Adipocyte (in vitro differentiated cells): ENCODE data around the gene ATP8B3.

Experiments
- DNase-seq: peaks from one replicate; pipeline ENCODE4 v3.0.0-alpha.2; 2015; ENCODE audit warnings: low read depth
- H3K27me3 ChIP-seq: replicated peaks from 2 replicates; pipeline ENCODE4 v1.7.0; 2013; ENCODE audit warnings: mild to moderate bottlenecking, low read length, moderate library complexity; ENCODE audit not compliant: control insufficient read depth, insufficient read depth
- H3K36me3 ChIP-seq: 2 replicates; pipeline ENCODE4 v1.7.0; 2013; ENCODE audit warnings: low read length, mild to moderate bottlenecking, moderate library complexity; ENCODE audit not compliant: control insufficient read depth, insufficient read depth, severe bottlenecking
- H3K4me1 ChIP-seq: 2 replicates; pipeline ENCODE4 v1.7.0; 2013; ENCODE audit warnings: mild to moderate bottlenecking, low read length, moderate library complexity; ENCODE audit not compliant: control insufficient read depth, insufficient read depth
- H3K4me3 ChIP-seq: 2 replicates; pipeline ENCODE4 v1.7.0; 2013; ENCODE audit warnings: mild to moderate bottlenecking, low read length, moderate library complexity
- H3K9ac ChIP-seq: 2 replicates; pipeline ENCODE4 v1.7.0; 2013; ENCODE audit warnings: mild to moderate bottlenecking, low read length, moderate library complexity
- H3K9me3 ChIP-seq: 2 replicates; pipeline ENCODE4 v1.7.0; 2013; ENCODE audit warnings: mild to moderate bottlenecking, low read length, moderate library complexity; ENCODE audit not compliant: control insufficient read depth

ATP8B3 gene

DNA sequence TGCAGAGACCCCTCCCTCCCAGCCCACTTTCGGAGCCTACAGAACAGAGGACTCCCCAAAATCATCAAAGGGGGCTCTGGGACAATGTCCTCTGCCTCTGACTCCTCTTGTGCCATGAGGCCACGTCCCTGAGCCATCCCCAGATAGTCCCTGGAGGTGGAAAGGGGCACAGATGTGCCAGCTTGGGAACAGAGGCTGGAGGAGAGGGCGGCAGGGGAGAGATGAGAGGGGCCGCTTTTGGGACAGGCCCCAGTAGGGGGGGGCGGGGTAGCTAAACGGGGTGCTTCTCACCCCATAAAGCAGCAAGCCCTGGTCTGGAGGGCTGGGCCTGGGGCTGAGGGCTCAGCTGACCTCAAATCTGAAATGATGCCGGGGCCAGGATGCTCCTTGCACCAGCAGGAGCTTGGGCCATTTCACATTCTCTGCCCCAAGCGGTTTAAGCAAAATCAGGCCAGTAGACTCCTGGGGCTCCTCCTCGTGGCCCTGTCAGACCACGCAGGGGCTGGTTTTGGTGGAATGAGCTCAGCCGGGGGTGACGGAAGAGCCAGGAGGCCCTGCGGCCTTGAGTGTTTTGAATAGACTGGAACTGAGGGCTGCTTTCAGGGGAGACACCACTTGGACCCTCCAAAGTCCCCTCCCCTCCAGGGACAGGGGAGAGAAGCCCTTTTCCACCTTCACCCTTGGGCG, 31.7 kb downstream of the ATP8B3 start:
- Histone ChIP-seq H3K27me3 (peaks cover 60% of the 10 kb centered on the region), H3K4me1 (no peaks in the 10 kb centered on the region), H3K4me3 (no peak overlapping the region), H3K9ac (no peak overlapping the region), H3K36me3 (no peaks in the 10 kb centered on the region), H3K9me3 (peaks cover 12% of the 10 kb centered on the region)
- DNase-seq, result peak; percentile 23

DNA sequence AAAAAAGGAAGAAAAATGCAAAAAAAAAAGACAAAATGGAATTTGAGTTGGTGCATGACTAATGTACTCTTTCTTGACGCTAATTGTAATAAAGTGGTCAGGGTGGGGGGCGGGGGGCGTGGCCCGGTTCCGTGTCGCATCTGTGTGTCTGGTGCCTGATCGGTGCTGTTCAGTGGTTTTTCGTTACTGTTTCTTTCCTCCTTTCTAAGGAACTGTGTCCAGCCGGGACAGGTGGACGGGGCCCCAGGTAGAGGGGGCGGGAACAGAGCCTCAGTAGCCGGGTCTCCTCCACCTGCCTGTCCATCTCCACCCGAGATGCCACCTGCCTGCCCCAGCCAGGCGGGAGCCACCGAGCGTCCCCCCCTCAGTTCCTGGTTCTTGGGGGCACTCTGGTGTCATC, 32.5 kb downstream of the ATP8B3 start:
- no peak overlapping the region for H3K9ac ChIP-seq
- H3K4me3 ChIP-seq, result no peak overlapping the region
- no peaks in the 10 kb centered on the region for H3K36me3 ChIP-seq
- peaks cover 15% of the 10 kb centered on the region for H3K9me3 ChIP-seq
- peaks cover 55% of the 10 kb centered on the region for H3K27me3 ChIP-seq
- DNase-seq, result no peak
- no peaks in the 10 kb centered on the region for H3K4me1 ChIP-seq

DNA sequence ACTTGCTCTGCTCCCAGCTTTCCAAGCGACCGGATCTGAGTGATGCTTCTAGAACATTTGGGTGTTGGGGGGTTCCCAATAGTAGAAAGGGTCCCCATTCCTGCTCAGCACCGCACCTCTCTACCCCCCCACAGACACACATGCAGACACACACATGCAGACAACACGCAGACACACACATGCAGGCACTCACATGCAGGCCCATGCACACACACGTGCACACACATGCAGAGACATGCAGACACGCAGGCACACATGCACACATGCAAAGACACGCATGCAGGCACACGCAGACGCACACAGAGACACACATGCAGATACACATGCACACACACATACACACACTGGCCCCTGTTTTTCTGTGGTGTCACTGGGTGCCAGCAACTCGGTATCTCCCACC, 34.9 kb downstream of the ATP8B3 start:
- no peak for DNase-seq
- H3K36me3 ChIP-seq, result no peaks in the 10 kb centered on the region
- H3K4me3 ChIP-seq, result no peak overlapping the region
- H3K4me1 ChIP-seq, result no peaks in the 10 kb centered on the region
- peaks cover 10% of the 10 kb centered on the region for H3K9me3 ChIP-seq
- no peak overlapping the region for H3K9ac ChIP-seq
- H3K27me3 ChIP-seq, result peaks cover 47% of the 10 kb centered on the region

DNA sequence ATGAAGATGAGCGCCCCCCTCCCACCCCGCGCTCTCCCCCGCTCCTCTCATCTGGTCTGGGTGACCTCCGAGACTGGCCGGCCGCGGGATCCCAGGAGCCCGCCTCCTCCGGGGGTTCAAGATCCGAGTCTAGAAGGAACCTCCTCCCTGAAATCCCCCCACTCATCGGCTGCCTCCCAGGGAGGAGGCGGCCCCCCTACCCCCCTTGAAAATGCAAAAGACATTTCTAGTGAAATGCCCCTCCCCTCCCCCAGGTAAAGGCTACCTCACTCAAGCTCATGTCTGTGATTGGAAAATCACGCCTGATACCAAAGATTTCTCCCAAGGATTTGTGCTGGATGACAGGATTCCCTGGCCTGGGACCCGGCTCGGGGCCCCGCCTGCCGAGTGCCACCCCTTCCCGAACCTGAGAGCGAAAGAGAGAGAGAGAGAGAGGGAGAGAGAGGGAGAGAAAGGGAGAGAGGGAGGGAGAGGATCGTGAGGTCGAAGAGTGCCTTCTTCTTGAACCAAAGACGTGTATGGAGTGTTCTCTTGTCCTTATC, 35.4 kb downstream of the ATP8B3 start:
- no peak overlapping the region for H3K9ac ChIP-seq
- H3K4me3 ChIP-seq, result no peak overlapping the region
- no peaks in the 10 kb centered on the region for H3K4me1 ChIP-seq
- H3K9me3 ChIP-seq, result peaks cover 5% of the 10 kb centered on the region
- no peak for DNase-seq
- peaks cover 45% of the 10 kb centered on the region for H3K27me3 ChIP-seq
- no peaks in the 10 kb centered on the region for H3K36me3 ChIP-seq

DNA sequence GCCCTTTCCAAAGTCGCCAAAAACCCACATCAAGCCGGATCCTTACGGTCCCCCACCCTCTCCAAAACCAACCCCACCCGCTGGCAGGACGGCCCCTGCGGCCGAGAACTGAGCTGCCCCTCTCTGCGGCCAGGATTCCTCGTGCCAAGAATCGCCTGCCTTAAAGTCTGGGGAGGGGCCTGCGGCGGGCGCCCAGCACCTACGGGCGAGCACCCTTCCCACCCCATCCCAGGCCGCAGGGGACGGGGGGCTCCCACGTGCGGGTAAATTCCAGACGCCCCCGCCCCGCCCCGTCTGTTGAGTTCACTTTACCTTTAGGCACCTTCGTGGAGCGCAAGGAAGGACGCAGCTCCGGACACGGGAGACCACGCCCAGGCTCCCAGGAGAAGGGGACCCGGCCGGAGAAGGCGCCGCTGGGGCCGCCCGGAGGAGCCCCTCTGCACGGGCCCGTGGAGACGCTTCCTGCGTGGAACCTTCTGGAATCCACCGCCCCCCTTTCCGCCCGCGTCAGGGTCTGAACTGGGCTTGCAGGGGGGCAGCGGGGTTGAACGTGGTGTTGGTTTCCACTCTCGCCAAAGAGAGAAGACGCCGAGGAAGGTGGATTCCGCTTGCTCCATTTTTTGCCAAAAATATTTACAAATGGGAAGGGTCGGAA, 36.0 kb downstream of the ATP8B3 start:
- Histone ChIP-seq H3K27me3 (peaks cover 45% of the 10 kb centered on the region), H3K9ac (no peak overlapping the region), H3K4me1 (no peaks in the 10 kb centered on the region), H3K36me3 (no peaks in the 10 kb centered on the region), H3K9me3 (peaks cover 8% of the 10 kb centered on the region), H3K4me3 (no peak overlapping the region)
- DNase-seq, result no peak

DNA sequence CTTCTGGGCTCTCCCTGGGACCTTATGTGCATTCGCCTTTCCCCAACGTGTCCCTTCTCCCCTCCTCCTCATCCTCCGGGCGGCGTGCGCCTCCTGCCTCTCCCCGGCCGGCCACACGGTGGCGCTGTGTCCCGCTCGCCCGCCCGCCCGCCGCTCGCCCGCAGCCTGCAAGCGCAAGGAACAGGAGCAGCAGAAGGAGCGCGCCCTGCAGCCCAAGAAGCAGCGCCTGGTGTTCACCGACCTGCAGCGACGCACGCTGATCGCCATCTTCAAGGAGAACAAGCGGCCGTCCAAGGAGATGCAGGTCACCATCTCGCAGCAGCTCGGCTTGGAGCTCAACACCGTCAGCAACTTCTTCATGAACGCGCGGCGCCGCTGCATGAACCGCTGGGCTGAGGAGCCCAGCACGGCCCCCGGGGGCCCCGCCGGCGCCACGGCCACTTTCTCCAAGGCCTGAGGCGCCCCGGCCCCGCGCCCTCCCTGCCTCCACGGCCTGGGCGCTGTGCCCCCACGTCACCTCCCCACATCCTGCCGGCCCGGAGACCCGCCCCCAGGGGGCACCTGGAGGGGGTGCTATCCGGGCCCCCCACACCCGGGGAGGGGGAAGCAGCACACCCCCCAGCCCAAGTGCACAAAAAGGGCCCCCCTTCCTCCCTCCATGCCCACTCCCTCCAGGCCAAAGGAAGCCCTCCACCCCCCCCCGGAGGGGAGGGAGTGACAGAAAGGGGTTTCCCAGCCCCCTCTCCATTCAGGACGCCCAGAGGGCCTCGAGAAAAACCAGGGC, 36.9 kb downstream of the ATP8B3 start:
- H3K4me3 ChIP-seq, result no peak overlapping the region
- peaks cover 17% of the 10 kb centered on the region for H3K9me3 ChIP-seq
- peaks cover 42% of the 10 kb centered on the region for H3K27me3 ChIP-seq
- no peaks in the 10 kb centered on the region for H3K36me3 ChIP-seq
- peak; percentile 24 for DNase-seq
- no peaks in the 10 kb centered on the region for H3K4me1 ChIP-seq
- no peak overlapping the region for H3K9ac ChIP-seq

DNA sequence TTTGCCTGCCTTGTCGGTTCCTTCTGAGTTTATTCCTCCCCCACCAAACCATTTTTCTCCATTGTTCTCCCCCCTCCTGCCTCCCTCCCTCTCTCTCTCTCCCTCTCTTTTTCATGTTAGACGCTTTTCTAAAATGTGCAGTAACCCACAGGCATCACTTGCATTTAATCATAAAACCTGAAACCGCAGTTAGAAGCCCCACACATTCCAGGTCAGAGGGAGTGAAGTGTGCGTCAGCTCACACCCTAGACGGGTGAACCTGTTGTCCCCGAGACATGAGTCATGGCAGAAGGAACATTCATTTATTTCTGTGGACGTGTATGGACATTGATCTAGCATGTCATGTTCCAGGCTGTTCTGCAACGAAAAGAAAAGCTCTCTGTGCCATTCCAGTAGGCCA, 38.9 kb downstream of the ATP8B3 start:
- Histone ChIP-seq H3K27me3 (peaks cover 38% of the 10 kb centered on the region), H3K4me3 (no peak overlapping the region), H3K4me1 (no peaks in the 10 kb centered on the region), H3K36me3 (no peaks in the 10 kb centered on the region), H3K9me3 (peaks cover 17% of the 10 kb centered on the region), H3K9ac (no peak overlapping the region)
- no peak for DNase-seq

DNA sequence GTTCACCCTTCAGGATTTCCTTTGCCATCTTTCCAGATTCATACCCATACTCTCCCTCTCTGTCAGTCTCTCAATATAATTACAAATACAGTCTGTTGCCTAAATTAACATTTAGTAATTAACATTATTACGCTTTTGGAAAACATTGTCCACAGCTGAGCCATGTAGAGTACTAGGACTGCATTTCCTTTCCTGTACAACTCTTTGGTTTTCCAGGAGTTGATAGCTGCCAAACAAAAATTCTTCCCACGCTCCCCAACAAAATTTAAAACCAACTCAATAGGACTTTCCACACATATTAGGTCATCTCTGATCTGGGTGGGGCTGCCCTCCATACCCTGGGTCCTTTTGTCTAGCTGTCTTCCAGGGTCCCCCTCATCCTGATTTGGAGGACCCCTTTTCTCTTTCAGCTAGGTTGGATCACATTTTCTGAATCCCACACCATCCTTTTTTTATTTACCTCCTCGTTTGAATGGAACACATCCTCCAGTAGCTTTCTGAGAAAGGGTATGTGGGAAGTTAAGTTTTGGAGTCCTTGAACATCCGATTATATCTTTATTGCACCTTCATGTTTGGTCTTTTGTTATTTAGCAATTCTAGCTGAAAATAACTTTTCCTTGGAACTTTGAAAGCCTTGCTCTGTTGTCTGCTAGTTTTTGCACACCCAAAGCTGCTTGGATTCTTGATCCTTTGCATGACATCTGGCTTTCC, 41.1 kb downstream of the ATP8B3 start:
- Histone ChIP-seq H3K9me3 (peaks cover 17% of the 10 kb centered on the region), H3K9ac (no peak overlapping the region), H3K27me3 (peaks cover 45% of the 10 kb centered on the region), H3K4me1 (no peaks in the 10 kb centered on the region), H3K4me3 (no peak overlapping the region), H3K36me3 (no peaks in the 10 kb centered on the region)
- DNase-seq, result no peak

DNA sequence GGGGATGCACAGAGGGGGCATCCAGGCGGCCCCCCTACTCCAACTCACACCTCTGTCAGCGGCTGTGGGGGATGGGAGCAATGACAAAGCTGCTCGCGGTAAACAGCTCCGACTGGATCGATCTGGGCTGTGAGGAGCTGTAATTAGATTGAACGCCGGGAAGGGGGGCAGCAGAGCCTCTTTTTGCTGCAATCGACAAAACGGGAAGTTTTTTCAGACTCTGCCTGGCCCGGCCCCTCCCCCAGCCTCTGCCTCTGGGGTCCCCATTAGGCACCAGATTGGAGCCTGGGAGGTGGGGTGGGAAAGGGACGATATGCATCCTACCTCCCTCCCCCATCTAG, 42.5 kb downstream of the ATP8B3 start:
- H3K4me1 ChIP-seq, result no peaks in the 10 kb centered on the region
- no peak overlapping the region for H3K4me3 ChIP-seq
- no peak for DNase-seq
- no peak overlapping the region for H3K9ac ChIP-seq
- H3K9me3 ChIP-seq, result peaks cover 15% of the 10 kb centered on the region
- no peaks in the 10 kb centered on the region for H3K36me3 ChIP-seq
- peaks cover 52% of the 10 kb centered on the region for H3K27me3 ChIP-seq

DNA sequence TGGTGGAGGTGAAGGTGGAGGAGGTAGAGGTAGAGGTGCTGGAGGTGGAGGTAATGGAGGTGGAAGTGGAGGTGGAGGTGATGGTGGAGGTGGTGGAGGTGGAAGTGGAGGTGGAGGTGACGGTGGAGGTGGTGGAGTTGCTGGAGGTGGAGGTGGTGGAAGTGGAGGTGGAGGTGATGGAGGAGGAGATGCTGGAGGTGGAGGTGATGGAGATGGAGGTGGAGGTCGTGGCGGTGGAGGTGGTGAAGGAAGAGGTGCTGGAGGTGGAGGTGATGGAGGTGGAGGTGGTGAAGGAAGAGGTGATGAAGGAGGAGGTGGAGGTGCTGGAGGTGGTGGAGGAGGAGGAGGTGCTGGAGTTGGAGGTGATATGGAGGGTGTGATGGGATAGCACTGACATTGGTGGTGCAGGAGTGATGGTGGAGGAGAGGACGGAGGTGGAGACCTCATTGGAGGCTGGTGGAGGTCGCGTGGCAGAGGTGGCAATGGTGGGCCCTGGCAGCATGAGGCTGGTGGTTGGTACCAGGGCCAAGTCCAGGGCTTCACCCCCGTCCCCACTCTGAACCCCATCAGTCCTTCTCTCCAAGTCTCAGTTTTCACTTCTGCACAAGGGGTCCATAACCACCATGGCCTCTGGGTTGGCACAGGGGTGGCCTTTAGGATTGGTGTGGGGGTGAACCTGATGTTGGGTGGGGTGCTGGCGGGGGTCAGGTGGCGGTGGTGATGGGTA, 43.0 kb downstream of the ATP8B3 start:
- peaks cover 51% of the 10 kb centered on the region for H3K27me3 ChIP-seq
- DNase-seq, result no peak
- H3K9me3 ChIP-seq, result peaks cover 15% of the 10 kb centered on the region
- H3K9ac ChIP-seq, result no peak overlapping the region
- no peak overlapping the region for H3K4me3 ChIP-seq
- no peaks in the 10 kb centered on the region for H3K4me1 ChIP-seq
- H3K36me3 ChIP-seq, result no peaks in the 10 kb centered on the region
